ENCODE measurements around the gene MS4A18.
A peak's percentile ranks its signal among the peaks of the same experiment; 100 is the strongest.

The MS4A18 gene

GRCh38 chr11:60761436-60762190 is 37.1 kb downstream of the MS4A18 start:
- no peak overlapping the region for H3K27ac ChIP-seq
- TF ChIP-seq, protein P1, sequence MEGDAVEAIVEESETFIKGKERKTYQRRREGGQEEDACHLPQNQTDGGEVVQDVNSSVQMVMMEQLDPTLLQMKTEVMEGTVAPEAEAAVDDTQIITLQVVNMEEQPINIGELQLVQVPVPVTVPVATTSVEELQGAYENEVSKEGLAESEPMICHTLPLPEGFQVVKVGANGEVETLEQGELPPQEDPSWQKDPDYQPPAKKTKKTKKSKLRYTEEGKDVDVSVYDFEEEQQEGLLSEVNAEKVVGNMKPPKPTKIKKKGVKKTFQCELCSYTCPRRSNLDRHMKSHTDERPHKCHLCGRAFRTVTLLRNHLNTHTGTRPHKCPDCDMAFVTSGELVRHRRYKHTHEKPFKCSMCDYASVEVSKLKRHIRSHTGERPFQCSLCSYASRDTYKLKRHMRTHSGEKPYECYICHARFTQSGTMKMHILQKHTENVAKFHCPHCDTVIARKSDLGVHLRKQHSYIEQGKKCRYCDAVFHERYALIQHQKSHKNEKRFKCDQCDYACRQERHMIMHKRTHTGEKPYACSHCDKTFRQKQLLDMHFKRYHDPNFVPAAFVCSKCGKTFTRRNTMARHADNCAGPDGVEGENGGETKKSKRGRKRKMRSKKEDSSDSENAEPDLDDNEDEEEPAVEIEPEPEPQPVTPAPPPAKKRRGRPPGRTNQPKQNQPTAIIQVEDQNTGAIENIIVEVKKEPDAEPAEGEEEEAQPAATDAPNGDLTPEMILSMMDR (conservative IDR thresholded peaks at IDR 0.05), result no peak
- no peak for TF ChIP-seq ZFX (IDR thresholded peaks at IDR 0.05)

DNA sequence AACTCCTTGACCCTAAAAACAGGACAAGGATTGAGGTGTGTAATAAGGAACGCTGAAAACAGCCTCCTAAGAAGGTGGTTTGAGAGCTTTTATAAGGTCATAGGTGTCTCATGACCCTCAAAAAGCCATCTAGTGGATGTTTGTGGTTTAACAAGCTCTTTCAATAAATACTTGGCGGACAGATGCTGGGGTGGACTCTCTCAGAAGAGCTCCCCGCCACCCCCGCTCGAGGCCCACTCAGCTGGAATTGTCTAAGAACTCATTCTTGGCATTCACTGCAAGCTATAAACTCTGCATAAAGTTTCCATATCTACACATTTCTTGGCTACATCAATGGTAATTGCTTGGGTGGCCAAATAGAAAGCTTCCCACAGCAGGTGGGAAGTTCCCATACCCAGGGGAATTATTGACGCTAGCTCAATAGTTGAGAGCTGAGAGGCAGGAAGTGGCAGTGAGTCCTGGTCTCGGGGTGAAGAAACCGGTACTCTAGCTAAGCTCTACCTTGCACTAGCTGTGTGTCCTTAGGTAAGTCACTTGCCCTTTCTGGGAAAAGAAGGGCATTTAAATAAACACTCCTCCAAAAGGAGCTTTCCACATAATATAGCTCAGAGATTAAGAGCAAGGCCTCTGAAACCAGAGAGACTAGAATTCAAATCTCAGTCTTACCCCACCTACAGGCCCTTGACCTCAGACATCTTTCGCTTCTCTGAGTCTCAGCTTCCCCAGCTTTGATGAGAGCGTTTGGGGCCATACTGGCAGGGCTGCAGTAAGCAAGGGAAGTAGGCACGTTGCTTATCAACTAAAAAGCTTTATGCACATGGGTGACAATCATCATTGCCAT is 38.6 kb downstream of the MS4A18 start:
- TF ChIP-seq, protein P1 (conservative IDR thresholded peaks at IDR 0.05), result peak; percentile 68
- TF ChIP-seq ZFX (IDR thresholded peaks at IDR 0.05), result no peak
- no peak overlapping the region for H3K27ac ChIP-seq

DNA sequence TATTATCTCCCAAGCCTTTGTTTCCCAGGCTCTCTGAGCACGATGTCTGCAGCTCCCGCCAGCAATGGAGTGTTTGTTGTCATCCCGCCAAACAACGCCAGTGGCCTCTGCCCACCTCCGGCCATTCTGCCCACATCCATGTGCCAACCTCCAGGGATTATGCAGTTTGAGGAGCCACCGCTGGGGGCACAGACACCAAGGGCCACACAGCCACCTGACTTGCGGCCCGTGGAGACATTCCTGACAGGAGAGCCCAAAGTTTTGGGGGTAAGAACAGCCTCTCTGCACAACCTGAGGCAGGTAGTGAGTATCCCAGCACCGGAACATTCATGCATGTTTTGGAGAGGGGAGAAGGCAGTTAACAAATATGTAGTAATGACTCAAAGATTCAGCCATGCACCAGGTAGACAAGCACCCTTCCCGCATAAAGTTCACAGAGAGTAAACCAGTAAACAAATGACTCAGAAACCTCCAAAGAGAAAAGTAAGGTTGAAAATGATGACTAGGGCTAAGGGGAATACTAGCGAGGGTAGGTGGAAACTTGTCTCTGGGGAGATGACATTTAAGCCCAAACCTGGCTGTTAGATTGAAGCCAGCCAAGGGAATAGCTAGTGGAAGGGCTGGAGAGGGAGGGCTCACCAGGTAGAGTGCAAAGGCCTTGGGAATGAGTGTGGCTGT is 39.3 kb downstream of the MS4A18 start:
- TF ChIP-seq, protein P1 (conservative IDR thresholded peaks at IDR 0.05), result no peak
- TF ChIP-seq ZFX (IDR thresholded peaks at IDR 0.05), result no peak
- H3K27ac ChIP-seq, result no peak overlapping the region

- no peak overlapping the region for H3K27ac ChIP-seq
- TF ChIP-seq, protein P1 (conservative IDR thresholded peaks at IDR 0.05), result no peak
- no peak for TF ChIP-seq ZFX (IDR thresholded peaks at IDR 0.05)
Measured at GRCh38 chr11:60764879-60765278, 40.4 kb downstream of the MS4A18 start.

- TF ChIP-seq ZFX (IDR thresholded peaks at IDR 0.05), result no peak
- TF ChIP-seq, protein P1 (conservative IDR thresholded peaks at IDR 0.05), result no peak
- H3K27ac ChIP-seq, result no peak overlapping the region
Measured at GRCh38 chr11:60765355-60765754, 40.8 kb downstream of the MS4A18 start.

- no peak for TF ChIP-seq ZFX (IDR thresholded peaks at IDR 0.05)
- TF ChIP-seq, protein P1 (conservative IDR thresholded peaks at IDR 0.05), result no peak
- H3K27ac ChIP-seq, result no peak overlapping the region
Measured at GRCh38 chr11:60766547-60766946, 42.0 kb downstream of the MS4A18 start.
